HCT116 (cell line): ENCODE measurements around the gene PIGO. TPM values are rescaled to one million over a fixed set of nuclear protein-coding genes. Genes with fewer than 3 reads are reported as not detected.
A peak's percentile ranks its signal among the peaks of the same experiment; 100 is the strongest.

Source experiments
- ATAC-seq: fragments of 200-7000 bp; cut with Tn5 transposase; 2 replicates; pipeline ENCODE4 v1.9.1; 2020; ENCODE audit warnings: mild to moderate bottlenecking, moderate library complexity
- BruUV-seq: library from RNA; stranded (reverse); fragments of 400-500 nt; replicated peaks from 2 replicates; lab custom pipeline; 2021; lab: Mats Ljungman, UMichigan
- CTCF ChIA-PET: fragments of 300-600 bp; sonication (Branson Sonifier 250); formaldehyde crosslinking; loops from one replicate; lab custom pipeline; 2021; ENCODE audit warnings: antibody characterized with exemption; lab: Charles Lee
- POLR2A ChIA-PET: fragments of 300-600, 350-600 bp; sonication (Branson Sonifier 250); formaldehyde crosslinking; loops from one replicate; lab custom pipeline; 2021; ENCODE audit warnings: antibody characterized with exemption; lab: Charles Lee
- RAD21 ChIA-PET, 2 experiments: fragments of 300-600 bp; sonication (Branson Sonifier 250); formaldehyde crosslinking; loops; one replicate each; lab custom pipeline; 2023; ENCODE audit warnings: low total read pairs in 2 of 2; ENCODE audit not compliant: uncharacterized antibody in 2 of 2, unreplicated experiment in 2 of 2, low non-redundant PET in 1 of 2; lab: Charles Lee
- DNase-seq: peaks from one replicate; pipeline ENCODE4 v3.0.0-alpha.2; 2010; ENCODE audit warnings: low read depth, low spot score
- H2AFZ ChIP-seq: fragments of 200-600 bp; shearing (Covaris generic), sonication (generic); 2 replicates; pipeline ENCODE4 v1.6.1; 2017; ENCODE audit warnings: low read depth, mixed run types, mixed read lengths, antibody characterized with exemption, low read length; ENCODE audit not compliant: poor library complexity, severe bottlenecking
- H3K27ac ChIP-seq: 2 replicates; pipeline ENCODE4 v1.5.1; 2012; ENCODE audit warnings: low read depth, low read length
- H3K27me3 ChIP-seq: fragments of 200-600 bp; sonication (generic); 2 replicates; pipeline ENCODE4 v1.6.1; 2016; ENCODE audit warnings: mixed run types, low read length, mixed read lengths; ENCODE audit not compliant: insufficient read depth
- H3K36me3 ChIP-seq, 2 experiments: fragments of 200-500 bp in 1 of 2; fragments of 200-600 bp in 1 of 2; sonication (Bioruptor generic) in 1 of 2; sonication (generic) in 1 of 2; 2 replicates each; pipeline versions ENCODE4 v1.5.1 to v1.6.1; 2014 to 2016; ENCODE audit warnings: low read length in 2 of 2, inconsistent platforms in 1 of 2, mixed read lengths in 1 of 2, mixed run types in 1 of 2; ENCODE audit not compliant: insufficient read depth in 2 of 2, control insufficient read depth in 1 of 2
- H3K4me1 ChIP-seq, 2 experiments: fragments of 200-600 bp in 1 of 2; sonication (generic) in 1 of 2; 2 replicates each; pipeline versions ENCODE4 v1.5.1 to v1.6.1; 2012 to 2017; ENCODE audit warnings: low read length in 2 of 2, inconsistent platforms in 1 of 2, mild to moderate bottlenecking in 1 of 2, mixed read lengths in 1 of 2, mixed run types in 1 of 2, moderate library complexity in 1 of 2; ENCODE audit not compliant: insufficient read depth in 2 of 2, control insufficient read depth in 1 of 2
- H3K4me2 ChIP-seq: fragments of 200-600 bp; sonication (generic); 2 replicates; pipeline ENCODE4 v1.6.1; 2017; ENCODE audit warnings: mixed run types, low read length, mixed read lengths
- H3K4me3 ChIP-seq, 2 experiments: fragments of 200-600 bp in 1 of 2; sonication (generic) in 1 of 2; replicated peaks in 1 of 2; 2 replicates each; pipeline ENCODE4 v1.5.1; 2011 to 2016; ENCODE audit warnings: low read length in 2 of 2, control low read depth in 1 of 2, low read depth in 1 of 2, mild to moderate bottlenecking in 1 of 2, mixed read lengths in 1 of 2, mixed run types in 1 of 2
- H3K79me2 ChIP-seq: fragments of 200-600 bp; sonication (generic); 2 replicates; pipeline ENCODE4 v1.6.1; 2017; ENCODE audit warnings: mild to moderate bottlenecking, mixed run types, low read length, moderate library complexity, mixed read lengths; ENCODE audit not compliant: insufficient read depth
- H3K9ac ChIP-seq: fragments of 200-600 bp; sonication (generic); 2 replicates; pipeline ENCODE4 v1.6.1; 2016; ENCODE audit warnings: low read length, mixed read lengths
- H3K9me2 ChIP-seq: fragments of 200-600 bp; sonication (generic), shearing (Covaris generic); 2 replicates; pipeline ENCODE4 v1.6.1; 2017; ENCODE audit warnings: mixed run types, mild to moderate bottlenecking, moderate library complexity; ENCODE audit not compliant: insufficient read depth
- H3K9me3 ChIP-seq, 2 experiments: fragments of 200-500 bp in 1 of 2; fragments of 200-600 bp in 1 of 2; sonication (Bioruptor generic) in 1 of 2; sonication (generic) in 1 of 2; 2 replicates each; pipeline ENCODE4 v1.6.1; 2014 to 2017; ENCODE audit warnings: low read length in 2 of 2, mixed read lengths in 2 of 2, inconsistent platforms in 1 of 2, low read depth in 1 of 2, mild to moderate bottlenecking in 1 of 2, mixed run types in 1 of 2, moderate library complexity in 1 of 2; ENCODE audit not compliant: control insufficient read depth in 1 of 2, insufficient read depth in 1 of 2
- H4K20me1 ChIP-seq: fragments of 200-600 bp; sonication (generic), shearing (Covaris generic); 2 replicates; pipeline ENCODE4 v1.6.1; 2017; ENCODE audit warnings: mixed run types, mild to moderate bottlenecking, moderate library complexity; ENCODE audit not compliant: insufficient read depth
- POLR2AphosphoS5 ChIP-seq: IDR thresholded peaks from 2 replicates; pipeline ENCODE4 v1.6.1; 2011; ENCODE audit warnings: mild to moderate bottlenecking, low read depth, low read length, moderate library complexity
- TCF7L2 ChIP-seq: IDR thresholded peaks from 2 replicates; pipeline ENCODE4 v1.7.0; 2011; ENCODE audit warnings: borderline replicate concordance, inconsistent platforms; ENCODE audit not compliant: insufficient read depth, insufficient read length; ENCODE audit errors: extremely low read depth
- YY1 ChIP-seq: IDR thresholded peaks from 2 replicates; pipeline ENCODE4 v1.6.1; 2011; ENCODE audit warnings: low read length, low read depth, moderate library complexity, mild to moderate bottlenecking; ENCODE audit not compliant: insufficient replicate concordance; ENCODE audit errors: extremely low read depth
- intact Hi-C: fragments of 100-400 bp; cut with micrococcal nuclease; formaldehyde crosslinking; loops from 2 replicates; pipeline ENCODE4 v1.10.0; 2022
- total RNA-seq: library from RNA; stranded (reverse); gene quantifications from one replicate; pipeline ENCODE4 v1.2.1, GENCODE V29; 2021; ENCODE audit not compliant: unreplicated experiment

The PIGO gene
- total RNA-seq, 1 experiment from 2014 or later = 24.0 TPM

GRCh38 chr9:35115680-35116538 lies 19.5 kb upstream of the PIGO start, which contains the start of gene ATOSB:
ATOSB (minus strand) TSS chr9:35115862; CDS start chr9:35108274, 7,588 bp downstream.
- intact Hi-C loops = loop anchor here (1.0 to 10.0 kb wide), 7 partner anchors 46 to 539 kb away; partner anchors contain the start of genes CCDC107, RMRP, SIT1 and UNC13B
- CTCF ChIA-PET = interaction anchor here (0.6 to 2.8 kb wide), 20 partner anchors 10 to 488 kb away, joined by 3 to 22 read pairs (median 4); partner anchors contain the start of genes FANCG, PIGO, RUSC2 and STOML2
- Histone ChIP-seq H3K9ac (peak within 1 kb of the TSS; percentile 52), H3K27ac (peak within 1 kb of the TSS; percentile 56), H4K20me1 (no peaks in the 10 kb centered on the region), H3K9me3 (no peaks in the 10 kb centered on the region), H3K9me2 (no peaks in the 10 kb centered on the region), H3K36me3 (no peaks in the 10 kb centered on the region), H3K4me2 (peak within 1 kb of the TSS; percentile 98), H3K4me3 (peak within 1 kb of the TSS; percentile 58 to 68), H3K27me3 (no peaks in the 10 kb centered on the region), H3K4me1 (peaks cover 35 to 56% of the 10 kb centered on the region in 2 experiments), H2AFZ (peak within 1 kb of the TSS; percentile 91), H3K79me2 (no peaks in the 10 kb centered on the region)
- RAD21 ChIA-PET = interaction anchor here in 1 of 2 experiments (1.8 kb wide), 1 partner anchor 143 kb away, joined by 7 read pairs; no protein-coding TSS in a partner anchor
- DNase-seq (peak; percentile 93), ATAC-seq (peak; percentile 73)
- POLR2A ChIA-PET = interaction anchor here (0.6 to 1.5 kb wide), 7 partner anchors 13 to 451 kb away, joined by 3 to 10 read pairs (median 4); partner anchors contain the start of genes PIGO, STOML2, UNC13B and VCP
- no TSS peak for BruUV-seq
- TF ChIP-seq YY1 (no peak), TCF7L2 (peak; percentile 59), POLR2AphosphoS5 (peak; percentile 59)
